Measurements from ENCODE around the gene SEC11C. TPM values are rescaled to one million over a fixed set of nuclear protein-coding genes. Genes with fewer than 3 reads are reported as not detected.

SEC11C gene
- total and polyA plus RNA-seq, 2 of the 13 experiments (the other 11 are each of a cell fraction or from before 2014, with no cell fraction given): 71.9 to 297 TPM

DNA sequence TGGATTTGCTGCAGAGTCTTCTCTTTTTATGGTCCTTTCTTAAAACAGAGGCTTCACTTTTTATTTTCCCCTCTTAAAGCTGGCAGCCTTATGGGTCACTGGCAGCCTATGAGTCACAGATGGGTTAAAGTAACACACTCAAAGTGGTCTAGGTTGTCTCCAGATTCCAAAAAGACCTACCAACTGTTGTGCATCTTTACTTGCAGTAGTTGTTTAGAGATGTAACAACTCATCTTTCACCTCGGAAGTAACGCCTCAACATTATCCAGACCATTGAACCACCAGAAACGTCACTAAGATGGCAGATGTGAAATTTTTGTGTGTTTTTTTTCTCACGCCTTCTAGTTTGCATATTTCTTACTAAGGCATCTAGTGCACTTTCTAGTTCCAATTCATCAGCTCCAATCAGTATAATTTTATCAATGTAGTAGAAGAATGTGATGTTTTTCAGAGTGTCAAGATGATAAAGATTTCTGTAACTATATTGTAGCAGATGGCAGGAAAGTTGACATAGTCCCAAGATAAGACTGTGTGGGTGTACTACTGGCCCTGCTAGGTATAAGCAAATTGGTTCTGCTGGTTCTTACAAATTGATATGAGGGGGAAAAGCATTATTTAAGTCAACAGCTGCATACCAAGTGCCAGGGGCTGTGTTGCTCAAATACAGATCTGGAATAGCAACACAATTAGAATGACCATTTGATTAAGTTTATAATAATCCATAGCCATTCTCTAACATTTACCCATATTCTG, 9.6 kb upstream of the SEC11C start:
- TF ChIP-seq NCOA1 (CRISPR knock-in tag; IDR thresholded peaks at IDR 0.05): no peak
- TF ChIP-seq ZNF205 (CRISPR knock-in tag; IDR thresholded peaks at IDR 0.05): no peak
- TF ChIP-seq ZNF230 (CRISPR knock-in tag; IDR thresholded peaks at IDR 0.05): no peak
- TF ChIP-seq, protein P1, sequence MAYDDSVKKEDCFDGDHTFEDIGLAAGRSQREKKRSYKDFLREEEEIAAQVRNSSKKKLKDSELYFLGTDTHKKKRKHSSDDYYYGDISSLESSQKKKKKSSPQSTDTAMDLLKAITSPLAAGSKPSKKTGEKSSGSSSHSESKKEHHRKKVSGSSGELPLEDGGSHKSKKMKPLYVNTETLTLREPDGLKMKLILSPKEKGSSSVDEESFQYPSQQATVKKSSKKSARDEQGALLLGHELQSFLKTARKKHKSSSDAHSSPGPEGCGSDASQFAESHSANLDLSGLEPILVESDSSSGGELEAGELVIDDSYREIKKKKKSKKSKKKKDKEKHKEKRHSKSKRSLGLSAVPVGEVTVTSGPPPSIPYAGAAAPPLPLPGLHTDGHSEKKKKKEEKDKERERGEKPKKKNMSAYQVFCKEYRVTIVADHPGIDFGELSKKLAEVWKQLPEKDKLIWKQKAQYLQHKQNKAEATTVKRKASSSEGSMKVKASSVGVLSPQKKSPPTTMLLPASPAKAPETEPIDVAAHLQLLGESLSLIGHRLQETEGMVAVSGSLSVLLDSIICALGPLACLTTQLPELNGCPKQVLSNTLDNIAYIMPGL (CRISPR knock-in tag; IDR thresholded peaks at IDR 0.05; ENCODE audit: borderline replicate concordance in 1 of 2, low read depth in 1 of 2): no peak
- no peak for TF ChIP-seq GTF3A (CRISPR knock-in tag; conservative IDR thresholded peaks at IDR 0.05)
- TF ChIP-seq NR2F2 (IDR thresholded peaks at IDR 0.05; ENCODE audit: borderline replicate concordance, low read depth): no peak
- no peak for FAIRE-seq
- in situ Hi-C loops (cut with HindIII; ENCODE audit: extremely low pct_ligation_motif_present, low pct_unique_long_range_greater_than_20kb) (no loop called here), intact Hi-C loops (cut with micrococcal nuclease; ENCODE audit: unreplicated experiment) (no loop called here)
- ChIA-PET CTCF (ENCODE audit: low intra/inter-chr PET ratio, low total read pairs) (no interaction called here), POLR2A (no interaction called here)
- Histone ChIP-seq H3K27me3 (ENCODE audit: control insufficient read depth in 1 of 2, insufficient read depth in 2 of 2, low read length in 2 of 2) (peaks cover 0 to 4% of the 10 kb centered on the region in 2 experiments; a peak in 1 of 5 replicates), H3K9ac (ENCODE audit: insufficient read depth, low read depth, low read length) (no peak overlapping the region), H3K4me1 (ENCODE audit: insufficient read depth, low read length) (no peaks in the 10 kb centered on the region), H3K27ac (ENCODE audit: extremely low read length, insufficient read depth, low read length) (no peak overlapping the region), H2AFZ (ENCODE audit: low read length) (no peak overlapping the region), H3K9me3 (ENCODE audit: low read length) (no peaks in the 10 kb centered on the region), H3K4me2 (ENCODE audit: low read depth, low read length) (no peak overlapping the region), H4K20me1 (ENCODE audit: insufficient read depth, low read length) (no peaks in the 10 kb centered on the region), H3K4me3 (replicated peaks in 1 of 3; ENCODE audit: insufficient read depth in 1 of 3, low read depth in 2 of 3, low read length in 3 of 3) (no peak overlapping the region), H3K36me3 (replicated peaks in 1 of 2; ENCODE audit: control insufficient read depth in 1 of 2, insufficient read depth in 2 of 2, low read length in 2 of 2) (no peaks in the 10 kb centered on the region), H3K79me2 (ENCODE audit: insufficient read depth, low read length) (no peaks in the 10 kb centered on the region)
- WGBS (ENCODE audit: low lambda C conversion rate): 3% methylated on average over 4 of the region's 4 CpGs
- DNase-seq (ENCODE audit: low spot score): no peak
- ATAC-seq: no peak
- no TSS peak for BruUV-seq (replicated peaks)
